Psoas muscle (tissue), 8 donors: ENCODE results near the gene P2RY13. TPM values are rescaled to one million over a fixed set of nuclear protein-coding genes. Genes with fewer than 3 reads are reported as not detected.

Experiments used
- ATAC-seq, 4 donors: fragments of 200-7000 bp; cut with Tn5 transposase; one replicate each; pipeline ENCODE4 v1.9.1; 2020; ENCODE audit warnings: moderate library complexity in 3 of 4, mild to moderate bottlenecking in 2 of 4
- DNase-seq, 2 donors: peaks; one replicate each; pipeline ENCODE4 v3.0.0-alpha.2; 2020
- H3K27ac ChIP-seq: fragments of 200-600 bp; one replicate; pipeline ENCODE4 v1.8.0; 2022
- H3K27me3 ChIP-seq, 3 donors: fragments of 200-600 bp in 1 of 3; one replicate each; pipeline versions ENCODE4 v1.6.1 to v1.8.0; 2013 to 2022; ENCODE audit warnings: low read length in 2 of 3, mild to moderate bottlenecking in 2 of 3, moderate library complexity in 1 of 3; ENCODE audit not compliant: insufficient read depth in 3 of 3
- H3K36me3 ChIP-seq, 2 donors: fragments of 200-600 bp in 1 of 2; one replicate each; pipeline versions ENCODE4 v1.6.1 to v1.8.0; 2013 to 2022; ENCODE audit warnings: low read depth in 1 of 2, mild to moderate bottlenecking in 1 of 2, moderate library complexity in 1 of 2; ENCODE audit not compliant: insufficient read depth in 1 of 2
- H3K4me1 ChIP-seq: fragments of 200-600 bp; one replicate; pipeline ENCODE4 v1.8.0; 2022
- H3K4me3 ChIP-seq: fragments of 200-600 bp; one replicate; pipeline ENCODE4 v1.8.0; 2022; ENCODE audit warnings: mild to moderate bottlenecking
- H3K9me3 ChIP-seq: fragments of 200-600 bp; one replicate; pipeline ENCODE4 v1.8.0; 2022
- CTCF ChIP-seq: fragments of 200-600 bp; IDR thresholded peaks from one replicate; pipeline ENCODE4 v1.8.0; 2022; ENCODE audit warnings: antibody characterized with exemption
- WGBS, 3 donors: extraction: QIAGEN DNeasy Blood & Tissue Kit; methylation state at CpG; one replicate each; pipeline versions ENCODE4 v1.1.6 to v1.1.7; 2013; 5-methylcytosine and 5-hydroxymethylcytosine counted together
- intact Hi-C, 2 donors: fragments of 100-400 bp; cut with DNase I; formaldehyde crosslinking; loops; one replicate each; pipeline versions ENCODE4 v1.11.0 to v1.14.2; 2022
- polyA plus RNA-seq, 3 donors: library from polyadenylated mRNA; stranded (reverse); fragments of 200-250 nt; gene quantifications; one replicate each; pipeline ENCODE4 v1.2.3, GENCODE V29; 2013
- total RNA-seq, 4 donors: library from RNA; stranded (reverse); fragmentation: NEBNext Ultra II Directional in 2 of 4; extraction: Animal tissue kit (Norgen Biotek cat#: 25700) in 2 of 4; gene quantifications; one replicate each; pipeline versions ENCODE4 v1.2.1 to v1.2.4, GENCODE V29; 2021 to 2023
- donor health status: healthy with polysubstance abuse.
- donor health status: DM: no; HTN: no; CAD: no; lungs with moderate emphysema.
- donor health status: Bipolar disorder and iron deficiency.
- donor health status: healthy.
- donor health status: DM: yes; HTN: yes; CAD: no.
- donor health status: DM: no; HTN: no; CAD: no.
- donor health status: DM: no; HTN: no; CAD: no.
- donor health status: DM: yes; HTN: yes; CAD: no.

Gene P2RY13
- total and polyA plus RNA-seq, 7 donors: 0.03 to 0.88 (median 0.28) TPM

GRCh38 chr3:151281671-151282324 is 47.6 kb downstream of the P2RY13 start:
- no peak overlapping the region for H3K27ac ChIP-seq
- no peaks in the 10 kb centered on the region for H3K36me3 ChIP-seq
- intact Hi-C loops: loop anchor here (2.0 to 5.0 kb wide), 3 partner anchors 54 to 123 kb away; no protein-coding TSS in a partner anchor
- H3K4me1 ChIP-seq: no peaks in the 10 kb centered on the region
- no peak for TF ChIP-seq CTCF
- H3K9me3 ChIP-seq: no peaks in the 10 kb centered on the region
- no peak overlapping the region for H3K4me3 ChIP-seq
- ATAC-seq (peak; percentile 50 to 67 (median 58)), DNase-seq (no peak)
- no peaks in the 10 kb centered on the region for H3K27me3 ChIP-seq
- WGBS, 3 donors: 70 to 77% (median 72%) methylated on average over 9 of the region's 9 CpGs

GRCh38 chr3:151278230-151278629 is 51.1 kb downstream of the P2RY13 start, which contains the start of gene P2RY14:
P2RY14 (minus strand) TSS chr3:151278542; CDS start chr3:151214316, 64,226 bp downstream.
- Histone ChIP-seq H3K4me1 (no peaks in the 10 kb centered on the region), H3K4me3 (peak within 1 kb of the TSS; percentile 28), H3K27me3 (no peaks in the 10 kb centered on the region), H3K27ac (no peak within 1 kb of the TSS), H3K36me3 (no peaks in the 10 kb centered on the region), H3K9me3 (no peaks in the 10 kb centered on the region)
- DNase-seq: no peak
- 54 to 61% (median 54%) methylated on average over 4 of the region's 4 CpGs for WGBS, 3 donors
- ATAC-seq: no peak
- intact Hi-C loops: loop anchor here in 1 of 2 donors (10.0 kb wide), 1 partner anchor 553 kb away; no protein-coding TSS in a partner anchor
- TF ChIP-seq CTCF: no peak

- TF ChIP-seq CTCF: no peak
- H3K36me3 ChIP-seq: no peaks in the 10 kb centered on the region
- H3K4me3 ChIP-seq: no peak overlapping the region
- 84 to 88% (median 87%) methylated on average over 6 of the region's 6 CpGs for WGBS, 3 donors
- ATAC-seq: no peak
- no peaks in the 10 kb centered on the region for H3K9me3 ChIP-seq
- no peaks in the 10 kb centered on the region for H3K27me3 ChIP-seq
- intact Hi-C loops: loop anchor here in 1 of 2 donors (10.0 kb wide), 1 partner anchor 552 kb away; no protein-coding TSS in a partner anchor
- H3K4me1 ChIP-seq: no peaks in the 10 kb centered on the region
- DNase-seq: no peak
- no peak overlapping the region for H3K27ac ChIP-seq
Measured at GRCh38 chr3:151276687-151277042, 52.7 kb downstream of the P2RY13 start.

Other genes with a start within 250 kb of the P2RY13 start
- 1 to 10 TPM in 2 of 4 donors, under 1 TPM in 2; 0.17 to 2.6 (median 1.1) TPM for gene MED12L, start 243.9 kb downstream of the P2RY13 start, total RNA-seq
- under 1 TPM; 0.01 to 0.03 (median 0.01) TPM for gene MED12L, start 243.9 kb downstream of the P2RY13 start, polyA plus RNA-seq
- under 1 TPM in 2 of 4 donors, not detected in 2; 0.13 to 0.27 TPM for gene GPR171, start 126.3 kb downstream of the P2RY13 start, total RNA-seq
- gene GPR171, start 126.3 kb downstream of the P2RY13 start, polyA plus RNA-seq: under 1 TPM in 2 of 3 donors, not detected in 1; 0.05 to 0.10 TPM
- gene P2RY14, start 51.0 kb downstream of the P2RY13 start, total RNA-seq: 1 to 10 TPM; 1.2 to 1.9 (median 1.7) TPM
- gene P2RY14, start 51.0 kb downstream of the P2RY13 start, polyA plus RNA-seq: 1 to 10 TPM in 1 of 3 donors, under 1 TPM in 2; 0.55 to 1.2 (median 0.96) TPM
- gene GPR87, start 12.7 kb downstream of the P2RY13 start, total RNA-seq: not detected
- not detected for gene GPR87, start 12.7 kb downstream of the P2RY13 start, polyA plus RNA-seq
- 1 to 10 TPM in 1 of 4 donors, under 1 TPM in 3; 0.25 to 1.1 (median 0.56) TPM for gene P2RY12, start 55.2 kb upstream of the P2RY13 start, total RNA-seq
- under 1 TPM in 2 of 3 donors, not detected in 1; 0.13 to 0.14 TPM for gene P2RY12, start 55.2 kb upstream of the P2RY13 start, polyA plus RNA-seq
- gene IGSF10, start 131.5 kb upstream of the P2RY13 start, total RNA-seq: 1 to 10 TPM in 1 of 4 donors, under 1 TPM in 3; 0.06 to 1.3 (median 0.37) TPM
- gene IGSF10, start 131.5 kb upstream of the P2RY13 start, polyA plus RNA-seq: under 1 TPM in 2 of 3 donors, not detected in 1; 0.04 to 0.23 TPM